HL-60 (cell line): ENCODE data around the gene NPNT.

Source experiments
- POLR2AphosphoS5 ChIP-seq: IDR thresholded peaks from 2 replicates; pipeline ENCODE4 v1.6.1; 2012; ENCODE audit warnings: low read depth
- SPI1 ChIP-seq: IDR thresholded peaks from 2 replicates; pipeline ENCODE4 v1.6.1; 2012; ENCODE audit warnings: low read depth, mild to moderate bottlenecking, borderline replicate concordance
- TF ChIP-seq, protein P1 (sequence below): IDR thresholded peaks from one replicate; pipeline ENCODE4 v1.5.1; 2011; ENCODE audit warnings: low read length, control low read depth, inconsistent platforms; ENCODE audit not compliant: insufficient read depth
- TF ChIP-seq, protein P2 (sequence below): IDR thresholded peaks from 2 replicates; pipeline ENCODE4 v1.6.1; 2012; ENCODE audit warnings: low read depth; ENCODE audit not compliant: insufficient replicate concordance

DNA sequence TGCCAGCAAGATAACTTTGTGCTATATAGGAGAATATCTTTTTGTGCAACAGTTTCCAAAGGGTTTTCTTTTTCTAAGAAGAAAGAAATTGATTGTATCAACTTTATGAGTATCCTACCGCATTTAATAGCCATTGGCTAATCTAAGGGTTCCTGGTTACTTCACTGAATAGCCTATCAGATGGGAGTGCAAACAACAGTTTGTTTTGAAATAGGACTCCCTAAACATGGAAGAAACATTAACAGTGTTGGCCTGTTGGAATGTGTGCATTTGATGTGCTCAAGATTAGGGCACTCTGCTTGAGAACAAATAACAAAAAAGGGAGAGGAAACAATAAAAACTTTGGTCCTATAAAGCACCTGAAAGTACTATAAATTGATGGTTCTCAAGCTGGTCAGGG lies 29.1 kb downstream of the NPNT start:
- TF ChIP-seq, protein P1, sequence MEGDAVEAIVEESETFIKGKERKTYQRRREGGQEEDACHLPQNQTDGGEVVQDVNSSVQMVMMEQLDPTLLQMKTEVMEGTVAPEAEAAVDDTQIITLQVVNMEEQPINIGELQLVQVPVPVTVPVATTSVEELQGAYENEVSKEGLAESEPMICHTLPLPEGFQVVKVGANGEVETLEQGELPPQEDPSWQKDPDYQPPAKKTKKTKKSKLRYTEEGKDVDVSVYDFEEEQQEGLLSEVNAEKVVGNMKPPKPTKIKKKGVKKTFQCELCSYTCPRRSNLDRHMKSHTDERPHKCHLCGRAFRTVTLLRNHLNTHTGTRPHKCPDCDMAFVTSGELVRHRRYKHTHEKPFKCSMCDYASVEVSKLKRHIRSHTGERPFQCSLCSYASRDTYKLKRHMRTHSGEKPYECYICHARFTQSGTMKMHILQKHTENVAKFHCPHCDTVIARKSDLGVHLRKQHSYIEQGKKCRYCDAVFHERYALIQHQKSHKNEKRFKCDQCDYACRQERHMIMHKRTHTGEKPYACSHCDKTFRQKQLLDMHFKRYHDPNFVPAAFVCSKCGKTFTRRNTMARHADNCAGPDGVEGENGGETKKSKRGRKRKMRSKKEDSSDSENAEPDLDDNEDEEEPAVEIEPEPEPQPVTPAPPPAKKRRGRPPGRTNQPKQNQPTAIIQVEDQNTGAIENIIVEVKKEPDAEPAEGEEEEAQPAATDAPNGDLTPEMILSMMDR: no peak
- TF ChIP-seq POLR2AphosphoS5 (no peak), SPI1 (no peak)
- TF ChIP-seq, protein P2, sequence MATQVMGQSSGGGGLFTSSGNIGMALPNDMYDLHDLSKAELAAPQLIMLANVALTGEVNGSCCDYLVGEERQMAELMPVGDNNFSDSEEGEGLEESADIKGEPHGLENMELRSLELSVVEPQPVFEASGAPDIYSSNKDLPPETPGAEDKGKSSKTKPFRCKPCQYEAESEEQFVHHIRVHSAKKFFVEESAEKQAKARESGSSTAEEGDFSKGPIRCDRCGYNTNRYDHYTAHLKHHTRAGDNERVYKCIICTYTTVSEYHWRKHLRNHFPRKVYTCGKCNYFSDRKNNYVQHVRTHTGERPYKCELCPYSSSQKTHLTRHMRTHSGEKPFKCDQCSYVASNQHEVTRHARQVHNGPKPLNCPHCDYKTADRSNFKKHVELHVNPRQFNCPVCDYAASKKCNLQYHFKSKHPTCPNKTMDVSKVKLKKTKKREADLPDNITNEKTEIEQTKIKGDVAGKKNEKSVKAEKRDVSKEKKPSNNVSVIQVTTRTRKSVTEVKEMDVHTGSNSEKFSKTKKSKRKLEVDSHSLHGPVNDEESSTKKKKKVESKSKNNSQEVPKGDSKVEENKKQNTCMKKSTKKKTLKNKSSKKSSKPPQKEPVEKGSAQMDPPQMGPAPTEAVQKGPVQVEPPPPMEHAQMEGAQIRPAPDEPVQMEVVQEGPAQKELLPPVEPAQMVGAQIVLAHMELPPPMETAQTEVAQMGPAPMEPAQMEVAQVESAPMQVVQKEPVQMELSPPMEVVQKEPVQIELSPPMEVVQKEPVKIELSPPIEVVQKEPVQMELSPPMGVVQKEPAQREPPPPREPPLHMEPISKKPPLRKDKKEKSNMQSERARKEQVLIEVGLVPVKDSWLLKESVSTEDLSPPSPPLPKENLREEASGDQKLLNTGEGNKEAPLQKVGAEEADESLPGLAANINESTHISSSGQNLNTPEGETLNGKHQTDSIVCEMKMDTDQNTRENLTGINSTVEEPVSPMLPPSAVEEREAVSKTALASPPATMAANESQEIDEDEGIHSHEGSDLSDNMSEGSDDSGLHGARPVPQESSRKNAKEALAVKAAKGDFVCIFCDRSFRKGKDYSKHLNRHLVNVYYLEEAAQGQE: no peak
